Activated naive CD4-positive, alpha-beta T cell treated with anti-CD3 and anti-CD28 coated beads, Interleukin-2, amount 10 ng/mL, durations not matched to agents 7 days and 5 days (primary cell): ENCODE data around the gene ZNF500.
A peak's percentile ranks its signal among the peaks of the same experiment; 100 is the strongest.

Experiments
- CTCF ChIA-PET: fragments of 350-600 bp; sonication (Branson Sonifier 250); formaldehyde crosslinking; loops from one replicate; lab custom pipeline; 2021; ENCODE audit warnings: antibody characterized with exemption; lab: Charles Lee
- DNase-seq: peaks from one replicate; pipeline ENCODE4 v3.0.0-alpha.2; 2020
- H3K27ac Mint-ChIP-seq: one replicate; pipeline ENCODE4 v1.8.0; 2021; ENCODE audit warnings: mild to moderate bottlenecking, moderate library complexity, mixed read lengths
- H3K27me3 Mint-ChIP-seq: one replicate; pipeline ENCODE4 v1.8.0; 2021; ENCODE audit warnings: mild to moderate bottlenecking, mixed read lengths
- H3K36me3 Mint-ChIP-seq: one replicate; pipeline ENCODE4 v1.8.0; 2021; ENCODE audit warnings: mixed read lengths
- H3K4me1 Mint-ChIP-seq: one replicate; pipeline ENCODE4 v1.8.0; 2021; ENCODE audit warnings: mixed read lengths
- H3K4me3 Mint-ChIP-seq: one replicate; pipeline ENCODE4 v1.8.0; 2021; ENCODE audit warnings: mild to moderate bottlenecking, moderate library complexity, mixed read lengths
- H3K9me3 Mint-ChIP-seq: one replicate; pipeline ENCODE4 v1.8.0; 2021; ENCODE audit warnings: mixed read lengths

ZNF500 gene

DNA sequence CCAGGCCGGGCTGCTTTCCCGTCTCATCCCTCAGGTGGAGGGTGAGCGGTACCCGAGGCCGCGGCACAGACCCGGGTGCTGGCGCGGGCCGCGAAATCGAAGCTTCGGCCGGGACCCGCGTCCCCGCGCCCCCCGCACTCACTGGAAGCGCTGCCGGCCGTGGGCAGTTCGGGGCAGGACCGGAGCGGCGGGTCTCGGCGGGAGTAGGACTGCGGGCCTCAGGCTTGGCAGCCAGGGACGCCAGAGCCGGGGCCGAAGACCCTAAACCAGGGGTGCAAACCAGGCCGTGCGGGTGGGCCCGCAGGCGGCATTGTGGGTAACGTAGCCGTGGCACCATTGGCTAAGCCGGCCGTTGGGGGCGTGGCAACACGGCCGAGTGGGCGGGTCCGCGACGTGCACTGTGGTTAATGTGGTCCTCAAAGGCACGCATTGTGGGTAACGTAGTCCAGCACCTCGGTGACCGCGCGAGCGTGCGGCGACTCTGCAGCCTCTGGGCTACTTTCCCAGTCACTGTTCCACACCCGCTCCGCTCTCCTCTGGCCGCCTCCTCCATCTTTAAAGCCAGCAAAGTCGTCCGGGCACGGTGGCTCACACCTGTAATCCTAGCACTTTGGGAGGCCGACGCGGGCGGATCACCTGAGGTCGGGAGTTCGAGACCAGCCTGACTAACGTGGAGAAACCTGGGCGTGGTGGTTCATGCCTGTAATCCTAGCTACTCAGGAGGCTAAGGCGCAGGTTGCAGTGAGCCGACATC lies at the start of gene ZNF500:
ZNF500 (minus strand) TSS at position 288 of the 754 bp plus-strand sequence. CDS start 1,184 bp downstream, outside the sequence.
- Mint-ChIP-seq H3K36me3 (peaks cover 19% of the 10 kb centered on the region), H3K27ac (peak within 1 kb of the TSS; percentile 93), H3K27me3 (peaks cover 4% of the 10 kb centered on the region), H3K9me3 (no peaks in the 10 kb centered on the region), H3K4me3 (peak within 1 kb of the TSS; percentile 91), H3K4me1 (peaks cover 37% of the 10 kb centered on the region)
- CTCF ChIA-PET: no interaction called here
- DNase-seq: peak; percentile 98

DNA sequence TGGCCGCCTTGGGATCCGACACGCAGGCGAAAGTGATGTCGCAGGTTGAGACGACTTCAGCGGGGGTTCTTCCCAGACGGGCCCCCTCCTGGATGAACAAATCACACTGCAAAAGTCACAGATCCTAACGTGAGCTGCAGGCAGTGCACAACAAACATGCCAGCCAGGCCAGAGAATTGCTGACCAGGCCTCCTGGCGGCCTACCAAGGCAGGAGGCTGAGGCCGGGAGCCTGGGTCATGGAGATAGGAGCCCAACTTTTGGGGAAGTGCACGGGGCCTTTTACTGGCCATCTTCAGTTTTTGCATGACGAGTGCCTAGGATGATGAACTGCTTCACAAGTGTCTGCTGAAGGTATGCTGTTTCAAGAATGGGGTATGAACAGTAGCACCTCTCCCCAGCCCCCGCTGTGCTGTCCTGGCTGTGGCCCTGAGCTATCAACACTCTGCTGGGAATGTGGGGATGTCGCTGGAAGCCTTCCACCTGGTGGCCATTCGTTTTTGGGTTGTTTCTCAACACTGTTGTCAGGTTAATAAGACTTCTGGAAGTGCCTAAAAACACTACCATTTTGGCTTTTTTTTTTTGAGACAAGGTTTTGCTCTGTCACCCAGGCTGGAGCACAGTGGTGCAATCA lies 47.7 kb upstream of the ZNF500 start:
- Mint-ChIP-seq H3K36me3 (peaks cover 52% of the 10 kb centered on the region), H3K27me3 (no peaks in the 10 kb centered on the region), H3K9me3 (no peaks in the 10 kb centered on the region), H3K27ac (no peak overlapping the region), H3K4me1 (peaks cover 2% of the 10 kb centered on the region), H3K4me3 (no peak overlapping the region)
- no peak for DNase-seq
- CTCF ChIA-PET: no interaction called here

DNA sequence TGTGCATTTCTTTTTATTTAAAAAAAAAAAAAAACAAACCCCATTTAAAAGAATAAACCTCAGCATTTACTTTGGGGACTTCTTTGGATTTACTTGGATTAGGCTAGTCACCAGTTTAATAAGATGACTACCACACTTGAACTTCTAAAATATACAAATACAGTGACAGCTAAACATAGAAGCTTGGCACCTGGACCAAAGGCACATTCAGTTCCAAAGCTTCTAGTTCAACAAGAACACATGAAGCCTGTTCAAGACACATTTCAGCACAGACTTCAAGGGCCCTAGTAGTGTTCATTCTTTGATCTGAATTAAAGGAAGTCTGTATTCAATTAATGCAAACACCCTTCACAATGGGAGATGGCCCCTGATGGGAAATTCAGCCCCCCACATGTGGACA lies 47.1 kb upstream of the ZNF500 start:
- CTCF ChIA-PET: no interaction called here
- Mint-ChIP-seq H3K27ac (no peak overlapping the region), H3K4me1 (peaks cover 2% of the 10 kb centered on the region), H3K9me3 (no peaks in the 10 kb centered on the region), H3K27me3 (no peaks in the 10 kb centered on the region), H3K4me3 (no peak overlapping the region), H3K36me3 (peaks cover 50% of the 10 kb centered on the region)
- DNase-seq: no peak

DNA sequence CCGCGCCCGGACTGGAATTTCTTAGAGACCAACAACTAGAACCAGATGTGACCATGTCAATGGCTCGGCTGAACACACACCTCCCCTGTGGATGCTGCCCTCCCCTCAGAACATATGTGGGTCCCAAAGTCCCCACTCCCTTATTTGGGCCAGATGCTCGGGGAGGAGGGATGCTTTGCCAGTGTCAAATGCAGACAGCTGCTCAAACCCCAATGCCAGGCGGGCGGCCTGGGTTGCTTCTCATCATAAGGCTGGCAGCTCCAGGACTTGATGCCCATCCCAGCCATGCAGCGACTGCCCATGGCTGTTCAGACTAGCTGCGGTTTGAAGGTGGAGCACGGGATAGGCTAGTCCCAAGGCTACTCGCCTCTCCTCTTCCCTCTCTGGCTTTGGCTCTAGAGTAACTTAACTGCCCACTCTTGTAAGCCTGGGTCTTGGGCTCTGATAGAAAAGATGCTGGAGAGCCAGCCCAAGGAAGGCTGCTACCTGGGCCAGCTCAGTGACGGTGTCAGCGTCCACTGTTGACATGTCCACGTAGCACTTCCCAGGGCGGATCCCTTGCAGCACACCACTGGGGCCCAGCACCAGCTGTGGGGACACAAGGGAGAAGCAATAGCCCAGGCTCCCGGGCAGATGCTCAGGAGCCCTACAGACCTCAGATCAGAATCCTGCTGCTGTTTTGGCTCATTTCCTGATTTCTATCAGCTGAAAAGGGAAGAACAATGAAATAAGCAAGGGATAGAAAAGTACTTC lies 46.5 kb upstream of the ZNF500 start:
- no peak overlapping the region for H3K4me3 Mint-ChIP-seq
- peaks cover 47% of the 10 kb centered on the region for H3K36me3 Mint-ChIP-seq
- H3K27me3 Mint-ChIP-seq: no peaks in the 10 kb centered on the region
- no peak overlapping the region for H3K27ac Mint-ChIP-seq
- DNase-seq: no peak
- H3K4me1 Mint-ChIP-seq: peaks cover 2% of the 10 kb centered on the region
- H3K9me3 Mint-ChIP-seq: no peaks in the 10 kb centered on the region
- CTCF ChIA-PET: no interaction called here

DNA sequence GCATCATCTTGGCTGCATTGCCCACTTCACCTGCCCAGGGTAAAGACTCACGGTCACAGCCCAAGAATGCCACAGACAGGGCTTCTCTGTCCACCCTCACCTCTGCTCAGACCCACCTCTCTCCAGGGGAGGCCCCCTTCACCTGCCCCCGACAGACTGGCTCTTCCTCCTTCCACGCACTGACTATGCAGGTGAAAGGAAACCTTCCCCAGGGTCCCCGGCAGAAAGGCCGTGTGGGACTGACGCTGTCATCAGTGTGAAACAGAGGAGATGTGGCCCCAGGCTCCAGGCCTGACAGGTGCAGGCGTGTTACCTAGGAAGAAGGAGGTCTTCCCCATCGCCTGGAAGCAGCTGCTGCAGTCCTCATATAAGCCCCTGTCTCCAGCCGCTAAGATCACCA lies 44.8 kb upstream of the ZNF500 start:
- Mint-ChIP-seq H3K9me3 (no peaks in the 10 kb centered on the region), H3K4me3 (no peak overlapping the region), H3K27me3 (no peaks in the 10 kb centered on the region), H3K4me1 (peaks cover 2% of the 10 kb centered on the region), H3K27ac (peak overlapping the region; percentile 70), H3K36me3 (peaks cover 46% of the 10 kb centered on the region)
- CTCF ChIA-PET: no interaction called here
- DNase-seq: no peak

DNA sequence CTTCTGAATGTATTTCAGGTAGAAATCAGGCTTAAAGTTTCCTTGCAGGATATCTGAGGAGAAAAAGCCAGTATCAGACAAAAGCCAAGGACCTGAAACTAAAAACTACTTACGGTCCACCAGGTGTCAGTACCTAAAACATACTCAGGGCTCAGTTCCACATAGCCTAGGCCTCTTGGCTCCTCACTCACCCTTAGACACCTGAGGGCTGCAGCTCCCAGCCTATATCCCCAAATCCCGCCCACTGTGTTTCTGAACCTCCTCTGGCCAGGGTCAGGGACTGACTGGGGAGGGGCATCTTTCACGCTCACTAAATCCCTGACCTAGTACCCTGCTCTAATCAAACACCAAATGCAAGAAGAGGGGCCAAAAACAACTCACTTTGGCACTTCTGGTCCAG lies 44.3 kb upstream of the ZNF500 start:
- H3K9me3 Mint-ChIP-seq: no peaks in the 10 kb centered on the region
- no peak overlapping the region for H3K4me3 Mint-ChIP-seq
- CTCF ChIA-PET: no interaction called here
- H3K4me1 Mint-ChIP-seq: peaks cover 2% of the 10 kb centered on the region
- peaks cover 45% of the 10 kb centered on the region for H3K36me3 Mint-ChIP-seq
- H3K27ac Mint-ChIP-seq: no peak overlapping the region
- no peaks in the 10 kb centered on the region for H3K27me3 Mint-ChIP-seq
- no peak for DNase-seq

DNA sequence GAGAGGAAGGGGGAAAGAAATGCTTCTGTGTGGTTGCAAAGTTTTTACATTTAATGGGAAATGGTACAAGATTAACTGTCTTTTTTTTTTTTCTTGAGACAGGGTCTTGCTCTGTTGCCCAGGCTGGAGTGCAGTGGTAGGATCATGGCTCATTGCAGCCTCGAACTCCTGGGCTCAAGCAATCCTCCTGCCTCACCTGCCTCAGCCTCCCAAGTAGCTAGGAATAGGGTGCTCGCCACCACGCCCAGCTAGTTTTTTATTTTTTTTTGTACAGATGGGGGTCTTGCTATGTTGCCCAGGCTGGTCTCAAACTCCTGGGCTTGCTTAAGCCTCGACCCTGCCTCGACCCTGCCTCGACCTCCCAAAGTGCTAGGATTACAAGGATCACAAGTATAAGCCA lies 39.3 kb upstream of the ZNF500 start:
- no peak overlapping the region for H3K4me3 Mint-ChIP-seq
- no peaks in the 10 kb centered on the region for H3K27me3 Mint-ChIP-seq
- H3K9me3 Mint-ChIP-seq: no peaks in the 10 kb centered on the region
- no peak for DNase-seq
- CTCF ChIA-PET: no interaction called here
- no peak overlapping the region for H3K27ac Mint-ChIP-seq
- H3K4me1 Mint-ChIP-seq: peaks cover 19% of the 10 kb centered on the region
- peaks cover 28% of the 10 kb centered on the region for H3K36me3 Mint-ChIP-seq

DNA sequence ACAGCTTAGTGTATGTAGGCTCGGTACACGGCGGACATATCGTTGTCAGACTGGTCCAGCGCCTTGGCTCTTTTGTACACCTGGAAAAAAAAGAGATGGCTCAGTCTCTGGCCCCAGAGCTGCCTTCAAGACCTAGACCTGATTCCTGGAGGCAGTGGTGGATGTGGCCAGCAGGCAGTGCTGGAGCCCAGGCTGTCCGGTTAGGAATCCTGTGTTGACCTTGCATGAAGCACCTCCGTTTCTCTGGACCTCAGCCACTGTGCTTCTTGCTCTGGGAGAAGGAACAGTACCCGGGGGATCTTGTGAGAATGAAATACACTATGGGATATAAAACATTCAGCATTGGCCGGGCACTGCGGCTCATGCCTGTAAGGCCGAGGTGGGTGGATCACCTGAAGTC lies 38.3 kb upstream of the ZNF500 start:
- no peak overlapping the region for H3K4me3 Mint-ChIP-seq
- no peaks in the 10 kb centered on the region for H3K9me3 Mint-ChIP-seq
- H3K36me3 Mint-ChIP-seq: peaks cover 25% of the 10 kb centered on the region
- peaks cover 27% of the 10 kb centered on the region for H3K4me1 Mint-ChIP-seq
- no peaks in the 10 kb centered on the region for H3K27me3 Mint-ChIP-seq
- DNase-seq: no peak
- CTCF ChIA-PET: no interaction called here
- no peak overlapping the region for H3K27ac Mint-ChIP-seq

DNA sequence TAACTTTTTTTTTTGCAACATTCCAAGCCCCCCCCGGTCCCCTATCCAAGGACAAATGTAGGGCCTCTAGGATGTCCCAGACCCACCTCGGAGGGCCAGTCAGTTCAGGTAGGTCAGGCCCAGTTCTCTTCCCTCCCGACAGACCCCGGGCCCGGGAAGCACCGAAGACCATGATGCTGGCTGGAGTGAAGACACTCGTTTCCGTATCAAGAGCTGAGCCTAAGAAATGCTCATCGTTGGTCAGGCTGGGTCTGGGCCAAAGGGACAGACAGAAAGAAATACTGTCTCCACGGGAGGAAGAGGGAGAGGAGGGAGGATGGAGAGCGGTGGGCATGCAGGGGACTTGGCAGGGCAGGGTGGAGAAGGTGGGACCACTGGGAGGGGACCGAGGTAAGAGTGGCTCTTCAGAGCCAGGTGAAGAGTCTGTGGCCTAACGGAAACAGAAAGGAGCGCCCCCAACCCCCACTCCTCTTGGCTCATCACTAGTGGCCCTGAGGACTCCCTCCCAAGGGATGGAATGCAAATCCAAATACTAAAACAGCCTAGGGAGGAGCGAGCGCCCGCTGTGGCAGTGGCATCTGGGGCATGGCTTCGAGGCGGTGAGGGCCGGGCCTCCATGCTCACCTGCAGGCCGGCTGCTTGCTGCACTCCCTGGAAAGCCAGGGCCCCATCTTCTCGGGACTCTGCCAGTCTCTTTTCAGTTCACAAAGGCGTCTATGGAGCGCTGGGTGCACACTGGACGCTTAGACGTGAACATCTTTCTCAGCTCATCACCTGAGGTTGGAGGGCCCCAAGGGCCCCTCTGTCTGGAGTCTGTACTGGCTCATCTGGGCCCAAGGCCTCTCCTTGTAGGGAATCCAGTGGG lies 37.2 kb upstream of the ZNF500 start:
- Mint-ChIP-seq H3K27me3 (no peaks in the 10 kb centered on the region), H3K9me3 (no peaks in the 10 kb centered on the region), H3K4me3 (peak overlapping the region; percentile 48), H3K27ac (peak overlapping the region; percentile 63), H3K36me3 (peaks cover 25% of the 10 kb centered on the region), H3K4me1 (peaks cover 27% of the 10 kb centered on the region)
- DNase-seq: no peak
- CTCF ChIA-PET: no interaction called here

DNA sequence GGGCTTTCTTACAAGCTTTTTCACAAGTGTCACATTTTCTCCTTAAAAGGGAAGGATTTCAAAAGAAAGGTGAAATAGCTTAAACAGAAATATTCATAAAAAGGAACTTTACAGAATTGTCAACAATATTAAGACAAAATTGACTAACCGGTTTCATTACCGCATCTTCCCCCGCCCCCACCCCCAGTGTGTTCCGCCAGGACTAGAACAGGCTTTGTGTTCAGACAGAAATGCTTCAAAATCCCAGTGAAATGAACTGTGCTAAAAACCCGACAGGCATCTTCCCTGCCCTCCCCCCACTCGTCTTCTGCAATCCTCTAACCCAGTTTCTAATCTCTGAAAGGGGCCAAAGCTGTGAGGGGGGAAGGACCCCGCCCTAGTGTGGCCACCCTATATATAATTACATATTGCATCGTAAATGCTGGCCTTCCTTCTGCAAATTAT lies 36.5 kb upstream of the ZNF500 start:
- Mint-ChIP-seq H3K27ac (peak overlapping the region; percentile 79), H3K36me3 (peaks cover 23% of the 10 kb centered on the region)

DNA sequence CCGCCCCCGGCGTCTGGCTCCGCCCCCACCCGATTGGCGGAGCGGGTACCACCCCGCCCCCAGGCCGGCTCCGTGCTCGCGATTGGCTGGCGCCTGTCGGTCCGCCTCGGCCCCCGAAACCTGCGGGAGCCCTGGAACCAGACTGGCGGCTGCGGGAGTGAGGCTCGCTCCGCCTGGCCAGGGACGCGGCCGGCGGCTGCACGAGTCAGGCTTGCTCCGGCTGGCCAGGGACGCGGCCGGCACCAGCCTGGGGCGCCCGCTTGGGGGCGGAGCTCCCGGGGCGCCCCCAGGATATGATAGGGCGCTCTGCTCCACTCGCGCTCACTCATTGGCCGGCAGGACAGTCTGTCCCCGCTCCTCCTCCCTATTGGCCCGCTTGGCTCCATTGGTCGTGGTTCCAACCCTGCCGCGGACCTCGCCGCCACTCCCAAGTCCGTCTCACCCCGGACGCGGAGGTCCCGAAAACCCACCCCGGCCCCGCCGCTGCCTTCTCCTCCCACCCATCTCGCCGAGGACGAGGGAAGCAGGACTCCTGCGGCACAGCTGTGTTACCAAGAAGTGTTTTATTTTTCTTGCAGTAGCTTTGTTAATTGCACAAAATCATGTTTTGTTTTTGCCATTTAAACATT lies 35.8 kb upstream of the ZNF500 start:
- H3K36me3 Mint-ChIP-seq: peaks cover 23% of the 10 kb centered on the region
- peak overlapping the region; percentile 83 for H3K4me3 Mint-ChIP-seq
- H3K27ac Mint-ChIP-seq: peak overlapping the region; percentile 79
- peaks cover 27% of the 10 kb centered on the region for H3K4me1 Mint-ChIP-seq
- CTCF ChIA-PET: interaction anchor here (0.5 to 1.3 kb wide), 2 partner anchors 45 to 153 kb away, joined by 3 to 4 read pairs; no protein-coding TSS in a partner anchor
- DNase-seq: peak; percentile 93
- H3K9me3 Mint-ChIP-seq: no peaks in the 10 kb centered on the region
- no peaks in the 10 kb centered on the region for H3K27me3 Mint-ChIP-seq

More for the DNA sequence above, 36.5 kb upstream of the ZNF500 start:
- CTCF ChIA-PET: interaction anchor here (0.5 to 1.3 kb wide), 2 partner anchors 46 to 153 kb away, joined by 3 to 4 read pairs; no protein-coding TSS in a partner anchor
- H3K4me1 Mint-ChIP-seq: peaks cover 27% of the 10 kb centered on the region
- DNase-seq: no peak
- H3K27me3 Mint-ChIP-seq: no peaks in the 10 kb centered on the region
- H3K4me3 Mint-ChIP-seq: peak overlapping the region; percentile 83
- H3K9me3 Mint-ChIP-seq: no peaks in the 10 kb centered on the region

DNA sequence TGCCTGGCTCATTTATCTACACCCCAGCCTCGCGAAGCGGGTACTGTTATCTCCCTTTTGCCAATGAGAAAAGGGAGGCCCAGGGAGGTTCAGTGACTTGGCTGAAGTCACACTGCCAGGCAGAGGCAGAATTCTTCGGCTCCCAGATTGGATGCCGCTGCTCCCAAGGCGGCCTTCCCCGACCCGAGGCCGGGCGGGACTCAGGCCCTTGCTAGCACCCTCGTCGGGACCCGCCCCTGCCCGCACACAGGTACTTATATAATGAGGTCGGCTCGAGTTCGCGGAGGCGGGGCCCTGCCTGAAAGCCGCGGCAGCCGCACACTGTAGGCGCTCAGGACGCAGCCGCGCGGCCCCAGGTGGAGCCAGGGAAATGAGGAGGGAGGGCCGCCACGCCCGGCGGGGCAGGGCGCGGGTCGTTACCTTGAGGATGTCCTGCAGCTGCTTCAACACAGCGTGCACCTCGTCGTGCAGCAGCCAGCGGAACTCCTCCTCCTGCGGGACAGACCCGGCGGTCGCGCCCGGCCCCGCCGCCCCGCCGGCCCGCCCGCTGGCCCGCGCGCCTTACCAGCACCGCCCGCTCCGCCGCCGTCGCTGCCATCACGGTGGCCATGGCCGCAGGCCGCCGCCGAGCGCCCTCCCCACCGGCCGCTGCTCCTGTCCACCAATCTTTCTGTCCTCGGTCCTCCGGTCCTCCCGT lies 35.1 kb upstream of the ZNF500 start, which contains the start of gene ROGDI:
ROGDI (minus strand) TSS at position 672 of the 697 bp plus-strand sequence; CDS start at position 610, 62 bp downstream.
- Mint-ChIP-seq H3K4me3 (peak within 1 kb of the TSS; percentile 83), H3K36me3 (peaks cover 17% of the 10 kb centered on the region), H3K27me3 (no peaks in the 10 kb centered on the region), H3K9me3 (no peaks in the 10 kb centered on the region), H3K4me1 (peaks cover 27% of the 10 kb centered on the region), H3K27ac (peak within 1 kb of the TSS; percentile 89)
- CTCF ChIA-PET: interaction anchor here (1.3 kb wide), 1 partner anchor 152 kb away, joined by 3 read pairs; no protein-coding TSS in a partner anchor
- DNase-seq: peak; percentile 92
